Measurements from ENCODE around the gene CNN2. TPM values are rescaled to one million over a fixed set of nuclear protein-coding genes. Genes with fewer than 3 reads are reported as not detected.

Gene CNN2
- total RNA-seq, 1 donor from 2014 or later, result 76.1 TPM

DNA sequence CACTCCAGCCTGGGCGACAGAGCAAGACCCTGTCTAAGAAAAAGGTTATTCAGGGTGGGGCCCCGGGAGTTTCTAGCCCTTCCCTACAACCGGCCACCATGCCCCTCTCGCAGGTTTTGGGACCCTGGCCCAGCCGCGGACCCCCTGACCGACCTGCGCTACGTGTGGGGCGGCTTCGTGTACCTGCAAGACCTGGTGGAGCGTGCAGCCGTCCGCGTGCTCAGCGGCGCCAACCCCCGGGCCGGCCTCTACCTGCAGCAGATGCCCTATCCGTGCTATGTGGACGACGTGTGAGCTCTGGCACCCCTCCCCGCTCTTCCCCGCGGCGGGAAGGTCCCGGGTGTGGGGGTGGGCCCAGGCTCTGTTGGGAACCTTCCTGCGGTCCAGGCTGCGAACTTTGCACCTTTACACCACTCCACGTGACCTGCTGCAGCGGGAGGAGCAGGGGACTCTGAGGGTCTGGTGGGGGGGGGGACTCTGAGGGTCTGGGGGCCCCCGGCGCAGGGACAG lies 19.8 kb downstream of the CNN2 start:
- Histone ChIP-seq H3K36me3 (no peaks in the 10 kb centered on the region), H3K4me1 (peaks cover 9% of the 10 kb centered on the region), H3K27ac (no peak overlapping the region), H3K9me3 (no peaks in the 10 kb centered on the region), H3K27me3 (no peaks in the 10 kb centered on the region), H3K4me3 (no peak overlapping the region)
- TF ChIP-seq POLR2AphosphoS5 (IDR thresholded peaks at IDR 0.05; ENCODE audit: insufficient read depth in 1 of 2, low read depth in 1 of 2) (no peak), POLR2A (IDR thresholded peaks at IDR 0.05) (no peak)
- TF ChIP-seq, protein P1, sequence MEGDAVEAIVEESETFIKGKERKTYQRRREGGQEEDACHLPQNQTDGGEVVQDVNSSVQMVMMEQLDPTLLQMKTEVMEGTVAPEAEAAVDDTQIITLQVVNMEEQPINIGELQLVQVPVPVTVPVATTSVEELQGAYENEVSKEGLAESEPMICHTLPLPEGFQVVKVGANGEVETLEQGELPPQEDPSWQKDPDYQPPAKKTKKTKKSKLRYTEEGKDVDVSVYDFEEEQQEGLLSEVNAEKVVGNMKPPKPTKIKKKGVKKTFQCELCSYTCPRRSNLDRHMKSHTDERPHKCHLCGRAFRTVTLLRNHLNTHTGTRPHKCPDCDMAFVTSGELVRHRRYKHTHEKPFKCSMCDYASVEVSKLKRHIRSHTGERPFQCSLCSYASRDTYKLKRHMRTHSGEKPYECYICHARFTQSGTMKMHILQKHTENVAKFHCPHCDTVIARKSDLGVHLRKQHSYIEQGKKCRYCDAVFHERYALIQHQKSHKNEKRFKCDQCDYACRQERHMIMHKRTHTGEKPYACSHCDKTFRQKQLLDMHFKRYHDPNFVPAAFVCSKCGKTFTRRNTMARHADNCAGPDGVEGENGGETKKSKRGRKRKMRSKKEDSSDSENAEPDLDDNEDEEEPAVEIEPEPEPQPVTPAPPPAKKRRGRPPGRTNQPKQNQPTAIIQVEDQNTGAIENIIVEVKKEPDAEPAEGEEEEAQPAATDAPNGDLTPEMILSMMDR (IDR thresholded peaks at IDR 0.05), result no peak
- DNase-seq (ENCODE audit: extremely low spot score in 2 of 2), result no peak
- intact Hi-C loops (cut with DNase I), result no loop called here

DNA sequence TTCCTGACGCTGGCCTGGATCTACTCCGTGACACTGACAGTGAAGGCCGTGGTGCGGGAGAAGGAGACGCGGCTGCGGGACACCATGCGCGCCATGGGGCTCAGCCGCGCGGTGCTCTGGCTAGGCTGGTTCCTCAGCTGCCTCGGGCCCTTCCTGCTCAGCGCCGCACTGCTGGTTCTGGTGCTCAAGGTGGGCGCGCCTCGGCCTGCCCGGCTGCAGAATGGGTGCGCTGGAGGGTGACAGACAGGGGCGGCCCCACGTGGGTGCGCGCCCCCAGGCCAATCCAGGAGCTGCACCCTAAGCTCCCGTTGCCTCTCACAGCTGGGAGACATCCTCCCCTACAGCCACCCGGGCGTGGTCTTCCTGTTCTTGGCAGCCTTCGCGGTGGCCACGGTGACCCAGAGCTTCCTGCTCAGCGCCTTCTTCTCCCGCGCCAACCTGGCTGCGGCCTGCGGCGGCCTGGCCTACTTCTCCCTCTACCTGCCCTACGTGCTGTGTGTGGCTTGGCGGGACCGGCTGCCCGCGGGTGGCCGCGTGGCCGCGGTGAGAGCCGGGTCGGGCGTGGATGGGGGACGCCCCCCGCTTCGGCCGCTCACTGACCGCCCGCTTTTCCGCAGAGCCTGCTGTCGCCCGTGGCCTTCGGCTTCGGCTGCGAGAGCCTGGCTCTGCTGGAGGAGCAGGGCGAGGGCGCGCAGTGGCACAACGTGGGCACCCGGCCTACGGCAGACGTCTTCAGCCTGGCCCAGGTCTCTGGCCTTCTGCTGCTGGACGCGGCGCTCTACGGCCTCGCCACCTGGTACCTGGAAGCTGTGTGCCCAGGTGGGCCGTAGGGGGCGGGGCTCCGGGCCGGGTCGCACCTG lies 20.7 kb downstream of the CNN2 start:
- TF ChIP-seq, protein P1 (IDR thresholded peaks at IDR 0.05), result no peak
- TF ChIP-seq POLR2AphosphoS5 (IDR thresholded peaks at IDR 0.05; ENCODE audit: insufficient read depth in 1 of 2, low read depth in 1 of 2), result no peak
- TF ChIP-seq POLR2A (IDR thresholded peaks at IDR 0.05), result no peak
- H3K27me3 ChIP-seq, result no peaks in the 10 kb centered on the region
- H3K36me3 ChIP-seq, result no peaks in the 10 kb centered on the region
- no peaks in the 10 kb centered on the region for H3K4me1 ChIP-seq
- intact Hi-C loops (cut with DNase I), result no loop called here
- DNase-seq (ENCODE audit: extremely low spot score in 2 of 2), result no peak
- H3K27ac ChIP-seq, result no peak overlapping the region
- no peak overlapping the region for H3K4me3 ChIP-seq
- H3K9me3 ChIP-seq, result no peaks in the 10 kb centered on the region

DNA sequence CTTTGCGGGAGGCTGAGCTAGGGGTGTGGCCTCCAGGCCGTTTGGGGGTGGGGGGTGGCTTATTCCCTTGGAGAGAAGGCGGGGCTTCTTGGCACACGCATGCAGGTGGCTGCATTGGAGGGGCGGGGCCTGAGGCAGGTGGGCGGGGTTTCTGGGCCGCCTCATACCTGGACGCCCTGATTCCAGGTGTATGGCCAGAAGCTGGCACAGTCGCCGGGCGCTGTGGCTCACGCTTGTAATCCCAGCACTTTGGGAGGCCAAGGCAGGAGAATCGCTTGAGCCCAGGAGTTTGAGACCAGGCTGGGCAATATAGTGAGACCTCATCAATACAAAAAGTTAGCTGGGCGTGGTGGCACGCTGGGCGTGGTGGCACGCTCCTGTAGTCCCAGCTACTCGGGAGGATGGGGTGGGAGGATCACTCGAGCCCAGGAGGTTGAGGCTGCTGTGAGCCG lies 21.3 kb downstream of the CNN2 start:
- TF ChIP-seq POLR2A (IDR thresholded peaks at IDR 0.05), result no peak
- TF ChIP-seq, protein P1 (IDR thresholded peaks at IDR 0.05), result no peak
- TF ChIP-seq POLR2AphosphoS5 (IDR thresholded peaks at IDR 0.05; ENCODE audit: insufficient read depth in 1 of 2, low read depth in 1 of 2), result no peak
- Histone ChIP-seq H3K27ac (no peak overlapping the region), H3K9me3 (no peaks in the 10 kb centered on the region), H3K36me3 (no peaks in the 10 kb centered on the region), H3K27me3 (no peaks in the 10 kb centered on the region), H3K4me3 (no peak overlapping the region), H3K4me1 (no peaks in the 10 kb centered on the region)
- intact Hi-C loops (cut with DNase I), result no loop called here
- DNase-seq (ENCODE audit: extremely low spot score in 2 of 2), result no peak

DNA sequence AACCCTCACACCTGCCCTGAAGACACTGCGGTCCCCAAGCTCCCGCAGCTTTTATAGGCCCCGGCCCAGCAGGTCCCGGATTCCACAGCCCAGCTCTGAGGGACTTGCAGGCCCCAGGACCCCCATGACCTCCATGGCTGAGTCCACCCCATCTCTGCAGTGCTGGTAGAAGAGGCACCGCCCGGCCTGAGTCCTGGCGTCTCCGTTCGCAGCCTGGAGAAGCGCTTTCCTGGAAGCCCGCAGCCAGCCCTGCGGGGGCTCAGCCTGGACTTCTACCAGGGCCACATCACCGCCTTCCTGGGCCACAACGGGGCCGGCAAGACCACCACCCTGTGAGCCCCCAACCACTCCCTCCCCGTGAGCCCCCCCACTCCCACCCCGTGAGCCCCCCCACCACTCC lies 22.7 kb downstream of the CNN2 start:
- TF ChIP-seq POLR2A (IDR thresholded peaks at IDR 0.05), result no peak
- TF ChIP-seq, protein P1 (IDR thresholded peaks at IDR 0.05), result no peak
- TF ChIP-seq POLR2AphosphoS5 (IDR thresholded peaks at IDR 0.05; ENCODE audit: insufficient read depth in 1 of 2, low read depth in 1 of 2), result no peak
- Histone ChIP-seq H3K4me3 (no peak overlapping the region), H3K9me3 (no peaks in the 10 kb centered on the region), H3K36me3 (no peaks in the 10 kb centered on the region), H3K4me1 (no peaks in the 10 kb centered on the region), H3K27ac (no peak overlapping the region), H3K27me3 (no peaks in the 10 kb centered on the region)
- intact Hi-C loops (cut with DNase I), result no loop called here
- no peak for DNase-seq (ENCODE audit: extremely low spot score in 2 of 2)

DNA sequence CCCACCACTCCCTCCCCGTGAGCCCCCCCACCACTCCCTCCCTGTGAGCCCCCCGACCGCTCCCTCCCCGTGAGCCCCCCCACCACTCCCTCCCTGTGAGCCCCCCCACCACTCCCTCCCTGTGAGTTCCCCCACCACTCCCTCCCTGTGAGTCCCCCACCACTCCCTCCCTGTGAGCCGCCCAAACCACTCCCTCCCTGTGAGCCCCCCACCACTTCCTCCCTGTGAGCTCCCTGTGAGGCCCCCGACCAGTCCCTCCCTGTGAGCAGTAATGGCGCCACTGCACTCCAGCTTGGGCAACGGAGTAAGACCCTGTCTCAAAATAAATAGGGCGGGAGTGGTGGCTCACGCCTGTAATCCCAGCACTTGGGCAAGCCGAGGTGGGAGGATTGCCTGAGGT lies 23.4 kb downstream of the CNN2 start:
- no peak for DNase-seq (ENCODE audit: extremely low spot score in 2 of 2)
- TF ChIP-seq, protein P1 (IDR thresholded peaks at IDR 0.05), result no peak
- TF ChIP-seq POLR2AphosphoS5 (IDR thresholded peaks at IDR 0.05; ENCODE audit: insufficient read depth in 1 of 2, low read depth in 1 of 2) (no peak), POLR2A (IDR thresholded peaks at IDR 0.05) (no peak)
- H3K9me3 ChIP-seq, result no peaks in the 10 kb centered on the region
- H3K27me3 ChIP-seq, result no peaks in the 10 kb centered on the region
- no peaks in the 10 kb centered on the region for H3K36me3 ChIP-seq
- intact Hi-C loops (cut with DNase I), result no loop called here
- H3K4me3 ChIP-seq, result no peak overlapping the region
- no peaks in the 10 kb centered on the region for H3K4me1 ChIP-seq
- no peak overlapping the region for H3K27ac ChIP-seq

All from vagina (tissue), 2 donors.